Measurements from ENCODE around the gene EPSTI1.
"Not testable (repeated sequence)": the region's sequence is repeated elsewhere in the genome, so short reads cannot be mapped to it uniquely, and the experiment has no call there.

The EPSTI1 gene

DNA sequence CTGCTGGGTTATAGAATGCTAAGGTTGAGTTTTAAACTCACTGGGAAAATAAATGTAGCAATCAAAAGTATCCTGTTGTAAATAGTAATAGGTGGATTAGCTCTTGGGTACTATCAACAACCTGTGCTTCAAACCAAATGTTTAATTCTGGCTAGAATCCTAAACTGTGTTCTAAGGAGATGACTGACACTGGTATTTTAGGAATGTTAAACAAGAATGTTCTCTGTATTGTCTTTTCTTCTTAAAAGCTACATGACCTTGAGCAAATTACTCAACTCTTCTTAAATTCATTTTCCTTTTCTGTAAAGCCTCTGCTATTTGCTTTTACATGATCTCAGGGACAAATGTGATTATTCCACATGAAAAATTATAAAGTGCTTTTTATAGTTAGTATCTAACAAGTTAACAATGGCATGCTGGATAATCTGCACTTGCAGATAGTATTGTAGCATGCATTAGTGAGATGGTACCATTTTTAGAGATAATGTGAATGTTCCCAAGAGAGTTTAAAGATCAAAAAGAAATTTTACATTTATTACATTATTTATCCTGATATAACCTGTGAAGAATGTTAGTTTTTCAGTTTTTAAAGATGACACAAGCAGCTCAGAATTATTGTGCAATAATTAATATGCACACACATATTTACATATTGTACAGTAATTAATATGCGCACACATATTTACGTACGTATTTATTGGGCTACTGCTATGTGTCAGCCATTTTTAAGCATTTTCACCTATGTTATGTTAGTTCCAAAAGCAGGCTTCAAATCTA lies 13.6 kb upstream of the EPSTI1 start:
- DNase-seq = no peak

DNA sequence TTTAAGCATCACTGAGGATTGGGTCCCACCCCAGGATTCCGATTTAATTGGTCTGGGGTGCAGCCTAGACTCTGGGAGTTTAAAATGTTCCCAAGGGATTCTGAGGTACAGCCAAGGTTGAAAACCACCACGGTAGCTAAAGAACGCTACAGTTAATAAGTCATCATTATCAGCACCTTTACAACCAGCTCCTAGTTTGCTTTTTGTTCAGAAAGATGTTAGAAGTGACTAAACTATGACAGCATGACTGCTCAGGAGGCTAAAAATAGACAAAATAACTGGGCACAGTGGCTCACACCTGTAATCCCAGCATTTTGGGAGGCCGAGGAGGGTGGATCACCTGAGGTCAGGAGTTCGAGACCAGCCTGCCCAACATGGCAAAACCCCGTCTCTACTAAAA lies 11.7 kb upstream of the EPSTI1 start:
- DNase-seq = no peak

GRCh38 chr13:43003010-43003409 lies 11.0 kb upstream of the EPSTI1 start:
- no peak for DNase-seq

DNA sequence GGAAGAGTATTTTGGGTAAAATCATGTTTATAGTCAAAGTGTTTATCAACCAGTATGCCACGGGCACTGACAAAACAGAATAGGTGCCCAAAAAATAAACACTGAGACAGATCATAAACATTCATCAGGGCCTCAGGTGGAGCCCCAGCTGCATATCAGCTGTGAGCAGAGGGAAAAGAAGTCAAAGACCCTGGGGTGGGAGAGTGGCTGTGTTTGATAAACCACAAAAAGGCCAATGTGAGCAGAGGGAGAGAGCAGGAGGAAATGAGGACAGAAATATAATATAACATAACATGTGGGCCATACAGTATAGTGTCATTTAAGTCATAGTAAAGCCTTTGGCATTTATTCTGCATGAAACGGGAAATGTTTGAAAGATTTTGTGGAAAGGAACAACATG lies 10.0 kb upstream of the EPSTI1 start:
- no peak for DNase-seq

- DNase-seq = no peak
Observed at GRCh38 chr13:43000676-43001075, 8.6 kb upstream of the EPSTI1 start.

DNA sequence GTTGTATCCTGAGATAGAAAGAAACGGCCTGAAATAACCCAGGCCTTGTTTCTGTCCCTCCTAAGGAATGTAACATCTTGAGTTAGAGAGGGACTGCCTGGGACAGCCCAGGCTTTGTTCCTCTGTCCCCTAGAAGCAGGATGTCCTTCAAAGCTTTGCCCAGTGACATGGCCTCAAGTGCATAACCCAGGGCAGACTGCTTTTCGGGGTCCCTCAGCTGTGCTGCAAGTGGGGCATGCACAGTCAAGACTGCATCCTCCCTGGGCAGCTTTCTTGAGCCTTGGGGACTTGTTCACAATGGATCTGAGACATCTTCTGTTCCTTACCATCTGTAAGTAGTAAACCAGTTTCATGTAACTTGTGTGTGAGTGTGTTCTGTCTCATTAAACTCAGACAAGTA lies 7.5 kb upstream of the EPSTI1 start:
- no peak for DNase-seq

DNA sequence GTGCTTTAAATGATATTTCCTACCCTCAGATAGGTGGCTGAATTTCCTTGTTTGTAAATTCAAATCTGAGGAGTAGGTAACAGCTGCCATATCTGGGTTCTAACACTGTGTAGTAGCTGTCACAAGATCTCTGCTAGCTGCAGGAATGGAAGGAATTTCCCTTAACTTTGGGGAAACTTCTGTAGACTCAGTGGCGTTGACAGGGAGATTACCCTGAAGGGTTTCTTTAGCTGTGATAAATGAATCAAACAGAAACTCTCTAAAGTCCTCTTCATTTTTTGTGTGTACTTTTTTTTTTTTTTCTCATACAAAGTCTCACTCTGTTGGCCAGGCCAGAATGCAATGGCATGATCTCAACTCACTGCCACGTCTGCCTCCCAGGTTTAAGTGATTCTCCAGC lies 5.3 kb upstream of the EPSTI1 start:
- DNase-seq = no peak

GRCh38 chr13:42996584-42996983 lies 4.5 kb upstream of the EPSTI1 start:
- no peak for DNase-seq

DNA sequence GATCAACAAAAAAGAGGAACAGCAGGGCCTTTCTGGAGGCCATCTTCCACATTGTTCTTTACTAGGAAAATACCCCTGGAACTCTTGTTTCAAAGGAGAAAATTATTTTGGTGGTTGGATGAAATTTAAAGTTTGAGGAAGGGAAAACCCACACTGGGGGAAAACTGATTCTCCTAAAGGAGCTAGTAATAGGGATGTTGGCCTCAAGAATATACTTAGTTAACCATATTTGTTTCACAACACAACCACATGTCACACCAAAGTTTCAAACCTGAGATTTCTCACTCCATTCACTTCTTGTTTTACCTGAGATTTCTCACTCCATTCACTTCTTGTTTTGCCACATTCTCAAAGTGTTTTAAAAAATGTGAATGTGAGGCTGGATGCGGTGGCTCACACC lies 2.8 kb upstream of the EPSTI1 start:
- DNase-seq = no peak

- DNase-seq = no peak
Observed at GRCh38 chr13:42992764-42993122, 702 bp upstream of the EPSTI1 start.

- DNase-seq = not testable (repeated sequence)
Observed at GRCh38 chr13:42991233-42991897, 676 bp downstream of the EPSTI1 start.

DNA sequence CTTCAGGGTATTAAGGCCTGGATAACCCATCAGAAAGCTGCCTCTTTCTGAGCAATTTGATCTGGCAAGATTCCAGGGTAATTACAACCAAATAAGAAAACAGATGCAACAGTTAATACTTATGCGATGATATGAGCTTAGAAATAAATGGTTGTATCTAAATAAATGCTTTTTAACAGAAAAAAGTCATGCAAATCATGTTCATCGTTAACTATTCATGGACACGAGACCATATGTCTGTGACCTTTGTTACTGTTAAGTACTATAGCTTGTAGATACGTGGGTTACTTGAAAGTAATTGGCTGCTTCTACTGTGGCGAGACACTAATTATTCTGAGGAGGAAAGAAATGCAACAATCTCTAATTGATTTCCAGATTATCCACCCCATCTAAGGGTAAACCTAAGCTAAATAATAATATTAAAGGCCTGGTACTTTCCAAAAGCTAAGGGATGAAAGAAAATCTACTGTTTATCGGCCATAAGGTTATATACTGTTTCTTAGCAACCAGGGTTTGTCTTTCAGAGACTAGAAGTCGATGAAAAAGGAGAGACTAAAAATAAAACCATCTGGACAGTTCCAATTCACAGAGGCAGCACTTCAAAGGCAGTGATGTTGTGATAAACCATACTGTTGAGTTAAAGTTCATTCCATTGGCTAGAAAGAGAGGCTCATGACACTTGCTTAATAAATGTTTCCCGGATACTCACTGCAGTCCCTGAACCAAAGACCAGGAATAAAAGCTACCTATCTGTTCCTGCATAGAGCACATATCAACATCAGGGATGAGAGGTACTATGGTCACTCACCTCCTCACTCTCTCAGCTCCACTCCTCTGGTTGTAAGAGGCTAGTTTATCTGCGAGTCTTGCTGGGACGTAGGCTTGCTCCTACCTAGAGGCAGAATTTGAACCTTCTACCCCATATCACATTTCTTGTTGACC lies 1.5 kb downstream of the EPSTI1 start:
- peak in 1 of 51 donors; percentile 20 for DNase-seq

GRCh38 chr13:42986176-42986574 lies 5.9 kb downstream of the EPSTI1 start:
- no peak for DNase-seq

DNA sequence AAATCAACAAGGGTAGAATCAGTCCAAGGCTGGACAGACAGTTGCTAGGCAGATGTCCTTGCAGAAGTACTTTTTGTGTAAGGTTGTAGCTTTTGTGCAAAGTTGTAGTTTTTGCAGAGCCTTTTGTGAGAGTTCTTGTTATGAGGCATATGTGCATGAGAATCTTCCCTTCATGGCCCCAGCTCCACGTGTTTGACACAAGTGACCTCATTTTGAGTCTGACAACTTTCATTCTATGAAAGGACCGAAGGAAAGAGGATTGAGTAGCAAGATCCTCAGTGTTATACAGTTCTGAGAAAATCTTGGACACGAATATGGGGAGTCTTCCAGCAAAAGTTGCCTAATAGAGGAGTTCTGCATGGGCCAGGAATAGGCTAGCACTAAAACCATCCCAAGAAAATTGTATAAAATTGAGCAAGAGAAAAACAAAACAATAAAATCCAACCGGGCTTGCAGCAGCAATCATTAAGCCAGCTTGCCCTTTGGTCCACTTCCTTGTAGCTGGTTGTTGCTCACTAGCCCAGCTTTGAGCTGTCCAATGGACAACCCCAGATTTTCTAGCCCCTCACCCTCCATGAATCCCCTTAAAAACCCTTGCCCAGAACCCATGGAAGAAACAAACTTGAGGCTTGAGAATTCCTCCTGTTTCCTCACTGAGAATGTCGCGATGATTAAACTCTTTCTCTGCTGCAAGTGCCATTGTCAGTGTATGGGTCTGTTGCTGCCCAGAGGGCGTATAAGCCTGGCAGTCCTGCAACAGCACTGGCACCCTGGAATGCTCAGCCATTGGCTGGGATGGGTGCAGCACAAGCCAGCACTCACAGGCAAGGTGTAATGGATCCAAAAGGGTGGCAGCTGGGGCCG lies 6.5 kb downstream of the EPSTI1 start:
- DNase-seq = peak in 3 of 51 donors; percentile 1 to 38 (median 3)

GRCh38 chr13:42984691-42985090 lies 7.3 kb downstream of the EPSTI1 start:
- DNase-seq = no peak

DNA sequence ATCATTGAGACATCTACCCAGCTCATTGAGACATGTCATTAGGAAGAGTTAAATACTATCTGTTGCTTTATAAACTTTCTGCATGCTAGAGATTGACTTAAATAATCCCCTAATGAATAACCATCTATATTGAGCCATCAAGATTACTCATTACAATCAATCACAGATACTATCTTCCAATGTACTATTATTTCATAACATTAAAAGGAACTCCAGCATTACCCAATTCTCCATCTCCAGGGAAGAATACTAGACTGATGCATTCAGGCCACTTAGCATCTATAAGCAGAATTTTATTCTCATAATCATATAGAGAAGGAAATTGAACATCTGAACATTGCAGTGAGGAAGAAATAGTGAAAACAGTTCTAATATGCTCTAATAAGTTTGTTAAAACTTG lies 8.0 kb downstream of the EPSTI1 start:
- DNase-seq = no peak

DNA sequence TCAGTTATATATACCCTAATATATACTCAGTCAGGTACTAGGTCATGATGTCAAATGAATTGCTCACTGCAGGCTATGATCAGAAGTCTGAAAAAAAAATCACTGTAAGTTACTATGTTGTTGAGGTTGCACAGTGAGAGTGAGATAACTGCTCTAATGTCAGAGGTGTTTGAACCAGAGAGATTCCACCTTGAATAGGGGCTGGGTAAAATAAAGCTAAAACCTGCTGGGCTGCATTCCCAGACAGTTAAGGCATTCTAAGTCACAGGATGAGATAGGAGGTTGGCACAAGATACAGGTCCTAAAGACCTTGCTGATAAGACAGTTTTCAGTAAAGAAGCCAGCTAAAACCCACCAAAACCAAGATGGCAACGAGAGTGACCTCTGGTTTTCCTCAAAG lies 10.2 kb downstream of the EPSTI1 start:
- no peak for DNase-seq

DNA sequence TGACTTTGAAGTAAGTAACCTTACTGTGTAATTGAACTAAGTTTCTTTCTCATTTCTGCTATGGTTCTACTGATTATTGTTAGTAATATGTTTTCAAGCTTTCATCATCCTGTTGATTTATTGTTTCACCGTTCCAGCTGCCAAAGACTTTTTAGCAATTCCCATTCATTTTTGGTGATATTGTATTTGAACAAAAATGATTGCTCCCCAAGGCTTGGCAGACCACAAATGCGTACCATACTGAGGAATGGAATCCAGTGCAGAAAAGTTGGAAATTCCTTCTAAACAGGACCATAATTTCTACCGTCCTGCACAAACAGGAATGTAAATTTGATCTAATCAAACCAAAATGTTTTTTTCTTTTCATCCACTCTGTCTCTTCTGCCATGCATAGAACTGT lies 10.7 kb downstream of the EPSTI1 start:
- DNase-seq = no peak

- DNase-seq = no peak
Observed at GRCh38 chr13:42977219-42977659, 14.8 kb downstream of the EPSTI1 start.

DNA sequence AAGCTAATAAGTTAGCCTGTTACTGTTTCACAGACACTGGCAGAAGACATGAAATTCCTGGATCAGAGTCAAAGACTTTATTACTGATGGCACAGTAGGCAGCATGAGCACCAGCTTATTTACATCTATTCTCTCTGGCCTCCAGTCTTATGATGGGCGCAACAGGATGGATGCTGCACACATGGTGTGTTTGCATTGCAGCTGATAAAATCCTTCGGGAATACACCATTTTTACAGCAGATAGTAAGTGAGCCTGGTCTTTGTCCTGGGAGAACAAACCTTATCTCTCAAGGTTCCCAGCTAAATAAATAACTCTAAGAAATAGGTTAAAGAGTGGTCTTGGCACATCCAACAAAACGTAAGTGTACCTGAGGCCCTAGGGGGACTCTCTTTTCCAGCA lies 16.0 kb downstream of the EPSTI1 start:
- no peak for DNase-seq

DNA sequence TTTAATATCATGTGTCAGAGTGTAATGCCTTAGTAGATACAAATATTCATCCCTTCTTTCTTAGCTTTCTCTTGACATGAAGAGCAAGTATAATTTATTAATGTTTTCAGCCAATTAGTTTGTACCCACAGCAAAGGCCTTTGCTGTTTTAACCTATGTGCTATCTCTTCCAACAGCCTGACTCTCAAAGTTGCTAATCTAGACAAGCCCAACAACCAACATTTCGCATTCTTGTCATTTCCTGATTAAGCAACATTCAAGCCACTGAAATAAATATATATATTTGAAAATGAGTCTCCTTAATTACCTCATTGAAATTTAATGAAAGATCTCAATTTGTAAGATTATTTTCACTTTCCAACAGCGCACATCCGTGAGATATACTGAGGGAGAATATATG lies 18.5 kb downstream of the EPSTI1 start:
- no peak for DNase-seq
